Stimulated activated CD4-positive, alpha-beta T cell treated with anti-CD3 and anti-CD28 coated beads, Interleukin-12 subunit alpha, Interleukin-12 subunit beta, amount 100 ng/mL, for 48 hours (primary cell): Measurements from ENCODE around the gene SENP6.
A peak's percentile ranks its signal among the peaks of the same experiment; 100 is the strongest.

ENCODE experiments used
- DNase-seq, 3 donors: peaks; one replicate each; pipeline ENCODE4 v3.0.0-alpha.2; 2020; ENCODE audit warnings: low read depth in 2 of 3, low spot score in 1 of 3

Gene SENP6

DNA sequence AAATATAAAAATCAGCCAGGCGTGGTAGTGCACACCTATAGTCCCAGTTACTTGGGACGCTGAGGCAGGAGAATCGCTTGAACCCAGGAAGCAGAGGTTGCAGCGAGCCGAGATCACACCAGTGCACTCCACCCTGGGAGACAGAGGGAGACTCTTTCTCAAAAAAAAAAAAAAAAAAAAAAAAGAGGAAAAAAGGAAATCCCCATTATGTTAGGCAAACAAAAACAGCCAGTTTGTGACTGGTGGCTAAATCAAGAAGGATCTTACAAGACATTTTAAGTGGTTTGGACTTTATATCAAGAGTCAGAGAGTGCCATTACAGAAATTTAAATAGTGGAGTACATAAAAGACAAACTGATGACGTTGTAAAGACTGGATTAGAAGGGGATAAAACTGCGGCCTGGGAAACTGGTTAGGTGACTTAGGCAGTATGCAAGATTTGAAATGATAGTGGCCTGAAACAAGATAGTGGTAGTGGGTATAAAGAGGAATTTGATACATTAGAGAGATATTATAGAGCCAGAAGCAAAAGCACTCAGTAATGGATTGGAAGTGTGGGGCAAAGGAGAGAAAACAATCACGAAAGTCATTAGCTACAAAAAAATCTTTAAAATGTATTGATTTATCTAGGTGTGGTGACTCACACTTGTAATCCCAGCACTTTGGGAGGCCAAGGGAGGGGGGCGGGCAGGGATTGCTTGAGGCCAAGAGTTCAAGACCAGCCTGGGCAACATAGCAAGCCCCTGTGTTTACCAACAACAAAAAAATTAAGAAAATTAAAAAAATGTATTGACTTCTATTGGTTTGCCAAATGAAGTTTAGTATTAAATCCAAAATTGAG, 145.7 kb downstream of the SENP6 start:
- DNase-seq, result no peak

DNA sequence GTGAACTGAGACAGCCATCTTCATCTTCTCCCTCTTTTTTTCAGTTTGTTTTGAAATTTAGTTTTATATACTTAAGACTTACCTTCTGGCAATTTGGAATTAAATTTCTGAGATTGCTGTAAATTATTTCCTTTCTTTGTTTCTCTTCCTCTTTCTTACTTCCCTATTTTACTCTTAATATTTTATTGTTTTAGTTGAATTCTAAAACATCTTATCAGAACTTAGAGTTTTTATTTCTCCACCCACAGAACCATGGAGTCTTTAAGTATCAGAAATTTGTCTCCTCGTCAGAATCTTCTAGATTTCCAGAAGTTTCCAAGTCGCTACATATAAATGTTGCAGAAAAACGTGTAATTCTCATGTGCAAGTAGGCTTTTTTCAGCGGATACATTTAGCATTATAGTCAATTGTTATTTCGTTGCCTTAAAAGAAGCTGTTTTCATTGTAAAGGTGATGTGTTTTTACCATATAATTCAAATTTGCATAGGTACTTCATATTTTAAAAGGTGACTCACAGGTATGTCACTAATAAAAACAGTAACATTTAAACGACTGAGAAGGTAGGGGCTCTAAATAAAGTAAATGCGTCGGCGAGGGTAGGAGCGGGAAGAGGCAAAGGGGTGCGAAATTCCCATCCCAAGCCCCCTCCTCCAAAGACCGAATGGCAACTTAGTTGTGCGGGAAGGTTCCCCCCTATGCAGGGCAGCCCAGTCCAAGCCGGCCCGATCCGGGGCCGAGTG, 146.5 kb downstream of the SENP6 start:
- no peak for DNase-seq

DNA sequence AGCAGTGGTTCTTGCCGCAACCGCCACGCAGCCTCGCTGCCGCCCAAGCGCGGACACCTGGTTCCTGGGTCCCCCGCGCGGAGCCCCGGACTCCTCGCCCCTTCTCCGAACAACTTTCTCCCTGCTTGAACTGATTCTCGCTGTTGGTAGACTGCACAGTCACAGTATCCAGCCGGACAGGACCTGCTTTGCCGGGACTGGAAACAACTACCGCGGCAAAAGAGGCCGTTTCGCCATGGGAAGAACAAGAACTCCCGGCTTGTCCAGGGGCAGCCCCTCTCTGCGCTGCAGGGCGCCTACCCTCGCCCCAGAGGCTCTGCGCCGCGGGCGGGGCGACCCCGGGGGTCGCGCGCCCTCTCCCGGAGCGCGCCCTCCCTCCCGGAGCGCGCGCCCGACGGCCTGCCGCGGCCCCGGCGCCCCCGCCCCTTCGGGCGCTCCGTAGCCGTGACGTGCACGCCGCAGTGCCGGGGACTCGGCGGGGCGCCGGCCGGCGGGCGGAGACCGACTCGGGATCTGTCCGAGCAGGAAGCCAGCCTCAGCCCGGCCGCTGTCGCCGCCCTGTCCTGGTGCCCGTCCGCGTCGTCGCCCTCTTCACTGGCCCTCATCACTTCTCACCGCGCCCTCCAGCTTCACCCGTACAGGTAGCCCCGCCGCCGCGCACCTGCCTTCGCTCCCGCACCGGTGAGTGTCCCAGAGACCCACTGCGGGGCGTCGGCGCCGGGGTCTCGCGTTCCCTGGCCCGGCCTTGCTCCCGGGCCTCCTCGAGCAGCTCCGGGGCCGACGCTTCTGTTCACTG, 147.3 kb downstream of the SENP6 start, which contains the start of gene MYO6:
Gene MYO6 (plus strand): TSS at position 497 of the 796 bp plus-strand sequence. CDS start 68,309 bp downstream, outside the sequence.
- DNase-seq, result peak in 2 of 3 donors; percentile 7 to 18

DNA sequence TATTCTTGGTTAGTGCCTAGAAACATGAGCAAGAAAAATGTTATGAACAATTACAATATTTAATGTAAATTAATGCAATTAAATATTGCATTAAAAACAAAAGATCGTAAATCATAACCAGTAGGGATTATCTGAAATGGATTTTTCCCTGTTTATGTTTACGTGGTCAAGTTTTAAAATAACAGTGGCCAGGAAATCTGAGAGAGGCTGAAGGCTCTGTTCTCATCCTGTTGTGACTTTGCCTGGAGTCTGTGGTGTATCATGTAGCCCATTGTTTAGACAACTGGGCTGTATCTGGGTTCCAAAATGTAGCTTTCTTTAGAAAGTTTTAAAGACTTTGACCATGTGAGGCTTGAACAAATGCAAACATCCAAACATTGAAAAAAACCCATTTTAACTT, 149.8 kb downstream of the SENP6 start:
- no peak for DNase-seq

- no peak for DNase-seq
Observed at GRCh38 chr6:75752365-75752764, 150.7 kb downstream of the SENP6 start.

GRCh38 chr6:75755704-75756103, 154.0 kb downstream of the SENP6 start:
- no peak for DNase-seq

- DNase-seq, result no peak
Observed at GRCh38 chr6:75757295-75757694, 155.6 kb downstream of the SENP6 start.

- DNase-seq, result no peak
Observed at GRCh38 chr6:75758061-75758460, 156.4 kb downstream of the SENP6 start.

GRCh38 chr6:75759207-75759606, 157.5 kb downstream of the SENP6 start:
- DNase-seq, result no peak

DNA sequence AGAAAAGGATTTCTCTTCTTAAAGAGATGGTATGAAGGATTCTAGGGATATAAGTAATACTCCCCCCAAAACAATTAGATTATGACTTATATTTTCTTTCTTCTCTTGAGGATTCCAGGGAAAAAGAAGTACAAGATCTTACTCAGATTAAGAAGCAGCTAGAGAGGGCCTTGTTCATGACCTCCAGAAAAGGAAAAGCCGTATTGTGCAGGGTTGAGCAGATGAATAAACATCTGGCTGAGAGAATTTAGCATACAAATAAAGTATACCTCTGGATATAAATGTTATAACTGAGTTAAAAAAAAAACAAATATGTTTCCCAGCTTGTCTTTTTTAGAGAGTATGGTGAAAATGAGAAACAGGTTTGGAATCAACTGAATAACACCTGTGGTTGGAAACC, 158.6 kb downstream of the SENP6 start:
- no peak for DNase-seq

- no peak for DNase-seq
Observed at GRCh38 chr6:75761489-75761888, 159.8 kb downstream of the SENP6 start.

DNA sequence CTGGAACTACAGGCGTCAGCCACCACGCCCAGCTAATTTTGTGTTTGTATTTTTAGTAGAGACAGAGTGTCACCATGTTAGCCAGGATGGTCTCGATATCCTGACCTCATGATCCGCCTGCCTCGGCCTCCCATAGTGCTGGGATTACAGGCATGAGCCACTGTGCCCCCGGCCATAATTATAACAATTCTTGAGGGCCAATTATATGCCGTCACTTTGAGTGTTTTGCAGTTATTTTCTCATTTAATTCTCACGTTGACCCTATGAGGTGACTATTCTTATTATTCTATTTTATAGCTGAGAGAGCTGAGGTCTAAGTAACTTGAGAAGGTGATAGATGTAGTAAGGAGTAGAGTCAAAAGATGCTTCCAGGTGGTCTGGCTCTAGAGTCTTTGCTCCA, 160.4 kb downstream of the SENP6 start:
- DNase-seq, result no peak

- no peak for DNase-seq
Observed at GRCh38 chr6:75766387-75766786, 164.7 kb downstream of the SENP6 start.
